ENCODE data around the gene ARFIP1.

The ARFIP1 gene

GRCh38 chr4:152941411-152941810 lies 161.7 kb downstream of the ARFIP1 start:
- no peak for DNase-seq

- no peak for DNase-seq
Observed at GRCh38 chr4:152942346-152942745, 162.6 kb downstream of the ARFIP1 start.

GRCh38 chr4:152943672-152944071 lies 163.9 kb downstream of the ARFIP1 start:
- no peak for DNase-seq

- no peak for DNase-seq
Observed at GRCh38 chr4:152944666-152945320, 165.0 kb downstream of the ARFIP1 start.

- no peak for DNase-seq
Observed at GRCh38 chr4:152945639-152946038, 165.9 kb downstream of the ARFIP1 start.

- no peak for DNase-seq
Observed at GRCh38 chr4:152946446-152946845, 166.7 kb downstream of the ARFIP1 start.

GRCh38 chr4:152947311-152947710 lies 167.6 kb downstream of the ARFIP1 start:
- no peak for DNase-seq

GRCh38 chr4:152949930-152950329 lies 170.2 kb downstream of the ARFIP1 start:
- DNase-seq: no peak

GRCh38 chr4:152950402-152951274 lies 170.9 kb downstream of the ARFIP1 start:
- no peak for DNase-seq

- DNase-seq: no peak
Observed at GRCh38 chr4:152951348-152951747, 171.6 kb downstream of the ARFIP1 start.

- DNase-seq: no peak
Observed at GRCh38 chr4:152953514-152953913, 173.8 kb downstream of the ARFIP1 start.

GRCh38 chr4:152954741-152955140 lies 175.0 kb downstream of the ARFIP1 start:
- DNase-seq: no peak

GRCh38 chr4:152956147-152956546 lies 176.4 kb downstream of the ARFIP1 start:
- DNase-seq: no peak

- no peak for DNase-seq
Observed at GRCh38 chr4:152956650-152957436, 177.1 kb downstream of the ARFIP1 start.

GRCh38 chr4:152957437-152958171 lies 177.8 kb downstream of the ARFIP1 start:
- no peak for DNase-seq

GRCh38 chr4:152959080-152959479 lies 179.3 kb downstream of the ARFIP1 start:
- DNase-seq: no peak

GRCh38 chr4:152960082-152960481 lies 180.3 kb downstream of the ARFIP1 start:
- no peak for DNase-seq

- DNase-seq: no peak
Observed at GRCh38 chr4:152961014-152961772, 181.4 kb downstream of the ARFIP1 start.

- DNase-seq: no peak
Observed at GRCh38 chr4:152961773-152962115, 182.0 kb downstream of the ARFIP1 start.

Measured in activated CD4-positive, alpha-beta T cell treated with anti-CD3 and anti-CD28 coated beads for 48 hours (primary cell).